GM23338 (cell line): Measurements from ENCODE around the gene STK38. TPM values are rescaled to one million over a fixed set of nuclear protein-coding genes. Genes with fewer than 3 reads are reported as not detected.

ENCODE experiments used
- ATAC-seq: fragments of 200-7000 bp; cut with Tn5 transposase; 3 replicates; pipeline ENCODE4 v1.9.1; 2020
- DNase-seq: peaks from one replicate; pipeline ENCODE4 v3.0.0-alpha.2; 2015; ENCODE audit warnings: low spot score
- H2AFZ ChIP-seq: fragments of 200-600 bp; sonication (generic); 2 replicates; pipeline ENCODE4 v1.8.0; 2016; ENCODE audit warnings: antibody characterized with exemption, mild to moderate bottlenecking, moderate library complexity
- H3F3A ChIP-seq: fragments of 200-600 bp; sonication (generic); replicated peaks from 2 replicates; pipeline ENCODE4 v1.8.0; 2017; ENCODE audit warnings: antibody characterized with exemption, mixed run types, low read depth
- H3K27ac ChIP-seq: fragments of 200-600 bp; sonication (generic); 2 replicates; pipeline ENCODE4 v1.6.1; 2016; ENCODE audit warnings: low read depth
- H3K27me3 ChIP-seq: fragments of 200-600 bp; sonication (generic); 2 replicates; pipeline ENCODE4 v1.8.0; 2016; ENCODE audit warnings: mild to moderate bottlenecking, mixed run types, moderate library complexity; ENCODE audit not compliant: insufficient read depth
- H3K36me3 ChIP-seq: fragments of 200-600 bp; sonication (generic); 2 replicates; pipeline ENCODE4 v1.8.0; 2016; ENCODE audit warnings: mild to moderate bottlenecking; ENCODE audit not compliant: insufficient read depth
- H3K4me1 ChIP-seq: fragments of 200-600 bp; sonication (generic); 2 replicates; pipeline ENCODE4 v1.8.0; 2016; ENCODE audit warnings: mild to moderate bottlenecking, moderate library complexity; ENCODE audit not compliant: insufficient read depth
- H3K4me2 ChIP-seq: fragments of 200-600 bp; sonication (generic); 2 replicates; pipeline ENCODE4 v1.7.1; 2017; ENCODE audit warnings: mixed run types
- H3K4me3 ChIP-seq: fragments of 200-600 bp; sonication (generic); 2 replicates; pipeline ENCODE4 v1.6.1; 2016; ENCODE audit warnings: mixed run types
- H3K79me2 ChIP-seq: fragments of 200-600 bp; sonication (generic); replicated peaks from 2 replicates; pipeline ENCODE4 v1.8.0; 2017; ENCODE audit warnings: mild to moderate bottlenecking; ENCODE audit not compliant: insufficient read depth
- H3K9me2 ChIP-seq: fragments of 200-600 bp; sonication (generic); 2 replicates; pipeline ENCODE4 v1.8.0; 2017; ENCODE audit not compliant: insufficient read depth
- H4K20me1 ChIP-seq: fragments of 200-600 bp; sonication (generic); replicated peaks from 2 replicates; pipeline ENCODE4 v1.8.0; 2017; ENCODE audit warnings: mild to moderate bottlenecking; ENCODE audit not compliant: insufficient read depth
- H3K27ac Mint-ChIP-seq: 2 replicates; pipeline ENCODE4 v1.8.0; 2020; ENCODE audit warnings: inconsistent platforms, mild to moderate bottlenecking, moderate library complexity, mixed read lengths
- H3K27me3 Mint-ChIP-seq: 3 replicates; pipeline ENCODE4 v1.8.0; 2022; ENCODE audit warnings: low read depth, mild to moderate bottlenecking, moderate library complexity, mixed read lengths, inconsistent platforms; ENCODE audit not compliant: insufficient read depth, poor library complexity
- H3K36me3 Mint-ChIP-seq: 3 replicates; pipeline ENCODE4 v1.8.0; 2021; ENCODE audit warnings: low read depth, mild to moderate bottlenecking, inconsistent platforms, moderate library complexity, mixed read lengths
- H3K4me1 Mint-ChIP-seq: 3 replicates; pipeline ENCODE4 v1.8.0; 2020; ENCODE audit warnings: mild to moderate bottlenecking, inconsistent platforms, mixed read lengths
- H3K4me3 Mint-ChIP-seq: 3 replicates; pipeline ENCODE4 v1.8.0; 2021; ENCODE audit warnings: moderate library complexity, mild to moderate bottlenecking, inconsistent platforms, mixed read lengths
- H3K9me3 Mint-ChIP-seq: 3 replicates; pipeline ENCODE4 v1.8.0; 2020; ENCODE audit warnings: moderate library complexity, mild to moderate bottlenecking, inconsistent platforms, mixed read lengths
- CREB1 ChIP-seq: fragments of 250-450 bp; sonication (Bioruptor Pico); IDR thresholded peaks from 2 replicates; pipeline ENCODE4 v1.5.0; 2020; ENCODE audit warnings: low read depth, mild to moderate bottlenecking, moderate library complexity
- JUNB ChIP-seq: IDR thresholded peaks from one replicate; pipeline ENCODE4 v1.6.1; 2016; ENCODE audit warnings: antibody characterized with exemption; ENCODE audit not compliant: unreplicated experiment
- POLR2AphosphoS5 ChIP-seq: IDR thresholded peaks from 2 replicates; pipeline ENCODE4 v1.6.1; 2016; ENCODE audit warnings: antibody characterized with exemption, low read depth
- ZNF331 ChIP-seq: fragments of 250-450 bp; sonication (Bioruptor Pico); IDR thresholded peaks from 2 replicates; pipeline ENCODE4 v1.5.0; 2020; ENCODE audit warnings: low read depth, mild to moderate bottlenecking, moderate library complexity
- polyA plus RNA-seq: library from polyadenylated mRNA; unstranded; fragments of >200 nt; fragmentation: Nextera tagmentation; extraction: Ambion mirVana; gene quantifications from 2 replicates; pipeline ENCODE4 v1.2.1, GENCODE V29; 2016
- total RNA-seq: library from RNA; depleted of rRNA; stranded (reverse); fragments of >200 nt; shearing (Covaris generic); gene quantifications from 2 replicates; pipeline ENCODE4 v1.2.3, GENCODE V29; 2014
- TF ChIP-seq, protein P1 (sequence below): fragments of 250-450 bp; sonication (Bioruptor Pico); IDR thresholded peaks from 2 replicates; pipeline ENCODE4 v1.5.0; 2020; ENCODE audit warnings: mild to moderate bottlenecking, moderate library complexity

The STK38 gene
- total and polyA plus RNA-seq, 2 experiments from 2014 or later: 10.8 to 17.4 TPM

DNA sequence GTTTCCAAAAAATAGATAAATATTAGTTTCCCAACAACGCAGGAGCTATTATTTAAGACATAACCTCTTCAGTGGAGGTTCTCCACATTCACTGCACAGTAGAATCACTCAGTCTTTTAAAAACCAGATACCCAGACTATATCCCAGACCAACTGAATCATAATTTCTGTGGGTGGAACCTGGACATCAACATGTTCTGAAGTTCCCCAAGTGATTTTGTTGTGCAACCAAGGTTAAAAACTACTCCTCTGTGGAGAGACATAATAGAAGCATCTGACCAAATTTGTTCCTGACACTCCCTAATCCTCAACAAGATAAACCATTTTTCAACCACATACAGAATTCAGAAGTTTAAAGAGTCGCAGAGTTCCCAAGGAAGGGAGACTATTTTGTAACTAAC lies 42.3 kb downstream of the STK38 start:
- no peaks in the 10 kb centered on the region; the same call in 1 of the 3 replicates for H3K4me1 Mint-ChIP-seq
- Histone ChIP-seq H3K4me2 (no peak overlapping the region), H3K36me3 (no peaks in the 10 kb centered on the region; the same call in none of the 2 replicates), H3K4me3 (no peak overlapping the region), H3F3A (no peaks in the 10 kb centered on the region), H3K27ac (no peak overlapping the region), H2AFZ (no peak overlapping the region), H3K79me2 (no peaks in the 10 kb centered on the region), H3K27me3 (no peaks in the 10 kb centered on the region), H4K20me1 (no peaks in the 10 kb centered on the region), H3K4me1 (no peaks in the 10 kb centered on the region), H3K9me2 (no peaks in the 10 kb centered on the region)
- DNase-seq: no peak
- peaks cover 3% of the 10 kb centered on the region; the same call in 1 of the 3 replicates for H3K9me3 Mint-ChIP-seq
- TF ChIP-seq, protein P1, sequence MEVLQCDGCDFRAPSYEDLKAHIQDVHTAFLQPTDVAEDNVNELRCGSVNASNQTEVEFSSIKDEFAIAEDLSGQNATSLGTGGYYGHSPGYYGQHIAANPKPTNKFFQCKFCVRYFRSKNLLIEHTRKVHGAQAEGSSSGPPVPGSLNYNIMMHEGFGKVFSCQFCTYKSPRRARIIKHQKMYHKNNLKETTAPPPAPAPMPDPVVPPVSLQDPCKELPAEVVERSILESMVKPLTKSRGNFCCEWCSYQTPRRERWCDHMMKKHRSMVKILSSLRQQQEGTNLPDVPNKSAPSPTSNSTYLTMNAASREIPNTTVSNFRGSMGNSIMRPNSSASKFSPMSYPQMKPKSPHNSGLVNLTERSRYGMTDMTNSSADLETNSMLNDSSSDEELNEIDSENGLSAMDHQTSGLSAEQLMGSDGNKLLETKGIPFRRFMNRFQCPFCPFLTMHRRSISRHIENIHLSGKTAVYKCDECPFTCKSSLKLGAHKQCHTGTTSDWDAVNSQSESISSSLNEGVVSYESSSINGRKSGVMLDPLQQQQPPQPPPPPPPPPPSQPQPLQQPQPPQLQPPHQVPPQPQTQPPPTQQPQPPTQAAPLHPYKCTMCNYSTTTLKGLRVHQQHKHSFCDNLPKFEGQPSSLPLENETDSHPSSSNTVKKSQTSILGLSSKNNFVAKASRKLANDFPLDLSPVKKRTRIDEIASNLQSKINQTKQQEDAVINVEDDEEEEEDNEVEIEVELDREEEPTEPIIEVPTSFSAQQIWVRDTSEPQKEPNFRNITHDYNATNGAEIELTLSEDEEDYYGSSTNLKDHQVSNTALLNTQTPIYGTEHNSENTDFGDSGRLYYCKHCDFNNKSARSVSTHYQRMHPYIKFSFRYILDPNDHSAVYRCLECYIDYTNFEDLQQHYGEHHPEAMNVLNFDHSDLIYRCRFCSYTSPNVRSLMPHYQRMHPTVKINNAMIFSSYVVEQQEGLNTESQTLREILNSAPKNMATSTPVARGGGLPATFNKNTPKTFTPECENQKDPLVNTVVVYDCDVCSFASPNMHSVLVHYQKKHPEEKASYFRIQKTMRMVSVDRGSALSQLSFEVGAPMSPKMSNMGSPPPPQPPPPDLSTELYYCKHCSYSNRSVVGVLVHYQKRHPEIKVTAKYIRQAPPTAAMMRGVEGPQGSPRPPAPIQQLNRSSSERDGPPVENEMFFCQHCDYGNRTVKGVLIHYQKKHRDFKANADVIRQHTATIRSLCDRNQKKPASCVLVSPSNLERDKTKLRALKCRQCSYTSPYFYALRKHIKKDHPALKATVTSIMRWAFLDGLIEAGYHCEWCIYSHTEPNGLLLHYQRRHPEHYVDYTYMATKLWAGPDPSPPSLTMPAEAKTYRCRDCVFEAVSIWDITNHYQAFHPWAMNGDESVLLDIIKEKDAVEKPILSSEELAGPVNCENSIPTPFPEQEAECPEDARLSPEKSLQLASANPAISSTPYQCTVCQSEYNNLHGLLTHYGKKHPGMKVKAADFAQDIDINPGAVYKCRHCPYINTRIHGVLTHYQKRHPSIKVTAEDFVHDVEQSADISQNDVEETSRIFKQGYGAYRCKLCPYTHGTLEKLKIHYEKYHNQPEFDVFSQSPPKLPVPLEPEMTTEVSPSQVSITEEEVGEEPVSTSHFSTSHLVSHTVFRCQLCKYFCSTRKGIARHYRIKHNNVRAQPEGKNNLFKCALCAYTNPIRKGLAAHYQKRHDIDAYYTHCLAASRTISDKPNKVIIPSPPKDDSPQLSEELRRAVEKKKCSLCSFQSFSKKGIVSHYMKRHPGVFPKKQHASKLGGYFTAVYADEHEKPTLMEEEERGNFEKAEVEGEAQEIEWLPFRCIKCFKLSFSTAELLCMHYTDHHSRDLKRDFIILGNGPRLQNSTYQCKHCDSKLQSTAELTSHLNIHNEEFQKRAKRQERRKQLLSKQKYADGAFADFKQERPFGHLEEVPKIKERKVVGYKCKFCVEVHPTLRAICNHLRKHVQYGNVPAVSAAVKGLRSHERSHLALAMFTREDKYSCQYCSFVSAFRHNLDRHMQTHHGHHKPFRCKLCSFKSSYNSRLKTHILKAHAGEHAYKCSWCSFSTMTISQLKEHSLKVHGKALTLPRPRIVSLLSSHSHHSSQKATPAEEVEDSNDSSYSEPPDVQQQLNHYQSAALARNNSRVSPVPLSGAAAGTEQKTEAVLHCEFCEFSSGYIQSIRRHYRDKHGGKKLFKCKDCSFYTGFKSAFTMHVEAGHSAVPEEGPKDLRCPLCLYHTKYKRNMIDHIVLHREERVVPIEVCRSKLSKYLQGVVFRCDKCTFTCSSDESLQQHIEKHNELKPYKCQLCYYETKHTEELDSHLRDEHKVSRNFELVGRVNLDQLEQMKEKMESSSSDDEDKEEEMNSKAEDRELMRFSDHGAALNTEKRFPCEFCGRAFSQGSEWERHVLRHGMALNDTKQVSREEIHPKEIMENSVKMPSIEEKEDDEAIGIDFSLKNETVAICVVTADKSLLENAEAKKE (CRISPR knock-in tag): no peak
- TF ChIP-seq ZNF331 (CRISPR knock-in tag) (no peak), CREB1 (no peak)
- no peaks in the 10 kb centered on the region for H3K27me3 Mint-ChIP-seq
- H3K27ac Mint-ChIP-seq: no peak overlapping the region
- peaks cover 18% of the 10 kb centered on the region for H3K36me3 Mint-ChIP-seq
- no peak overlapping the region for H3K4me3 Mint-ChIP-seq
- no peak for ATAC-seq

DNA sequence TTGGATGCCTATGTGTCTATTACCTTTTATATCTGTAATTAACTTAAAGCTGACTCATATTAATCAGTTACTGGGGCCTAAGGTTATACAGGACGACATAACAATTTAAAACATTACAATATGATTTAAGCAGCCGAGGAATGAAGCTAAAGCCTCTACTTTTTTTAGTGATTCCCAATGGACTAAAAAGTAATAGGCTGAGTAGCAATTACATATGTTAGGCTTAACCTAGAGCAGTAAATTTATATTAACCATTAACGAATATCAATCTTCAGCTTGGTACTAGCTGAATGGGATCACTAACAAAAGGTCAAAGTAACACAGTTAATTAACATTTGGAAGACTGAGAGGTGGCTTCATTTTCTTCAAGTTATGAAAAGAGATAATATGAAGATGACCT lies 43.1 kb downstream of the STK38 start:
- H3K4me3 Mint-ChIP-seq: no peak overlapping the region

More for the DNA sequence above, 43.1 kb downstream of the STK38 start:
- Mint-ChIP-seq H3K4me1 (no peaks in the 10 kb centered on the region; the same call in 1 of the 3 replicates), H3K36me3 (peaks cover 10% of the 10 kb centered on the region), H3K9me3 (no peaks in the 10 kb centered on the region), H3K27ac (no peak overlapping the region; the same call in 1 of the 2 replicates), H3K27me3 (no peaks in the 10 kb centered on the region)
- no peak for DNase-seq
- Histone ChIP-seq H3K9me2 (no peaks in the 10 kb centered on the region), H3K4me3 (no peak overlapping the region), H3K27me3 (no peaks in the 10 kb centered on the region), H3F3A (no peaks in the 10 kb centered on the region), H3K4me1 (no peaks in the 10 kb centered on the region), H4K20me1 (no peaks in the 10 kb centered on the region), H3K36me3 (no peaks in the 10 kb centered on the region; the same call in none of the 2 replicates), H2AFZ (no peak overlapping the region), H3K79me2 (no peaks in the 10 kb centered on the region), H3K27ac (no peak overlapping the region), H3K4me2 (no peak overlapping the region)
- TF ChIP-seq POLR2AphosphoS5 (no peak), JUNB (no peak)
- ATAC-seq: no peak
